ENCODE measurements around the gene PIP4K2A.

The PIP4K2A gene

GRCh38 chr10:22666287-22667092 is 47.9 kb downstream of the PIP4K2A start:
- no peak for DNase-seq (ENCODE audit: low spot score)

- DNase-seq (ENCODE audit: low spot score) = no peak
Observed at GRCh38 chr10:22665329-22665728, 49.0 kb downstream of the PIP4K2A start.

GRCh38 chr10:22662733-22663330 is 51.5 kb downstream of the PIP4K2A start:
- no peak for DNase-seq (ENCODE audit: low spot score)

- no peak for DNase-seq (ENCODE audit: low spot score)
Observed at GRCh38 chr10:22659866-22660265, 54.5 kb downstream of the PIP4K2A start.

- no peak for DNase-seq (ENCODE audit: low spot score)
Observed at GRCh38 chr10:22658745-22659410, 55.5 kb downstream of the PIP4K2A start.

- DNase-seq (ENCODE audit: low spot score) = no peak
Observed at GRCh38 chr10:22657566-22658225, 56.7 kb downstream of the PIP4K2A start.

- no peak for DNase-seq (ENCODE audit: low spot score)
Observed at GRCh38 chr10:22657024-22657423, 57.4 kb downstream of the PIP4K2A start.

GRCh38 chr10:22656036-22656435 is 58.3 kb downstream of the PIP4K2A start:
- no peak for DNase-seq (ENCODE audit: low spot score)

- no peak for DNase-seq (ENCODE audit: low spot score)
Observed at GRCh38 chr10:22655312-22655981, 58.9 kb downstream of the PIP4K2A start.

- DNase-seq (ENCODE audit: low spot score) = no peak
Observed at GRCh38 chr10:22652988-22653481, 61.3 kb downstream of the PIP4K2A start.

- no peak for DNase-seq (ENCODE audit: low spot score)
Observed at GRCh38 chr10:22651276-22651980, 63.0 kb downstream of the PIP4K2A start.

GRCh38 chr10:22649994-22650393 is 64.4 kb downstream of the PIP4K2A start:
- DNase-seq (ENCODE audit: low spot score) = no peak

- DNase-seq (ENCODE audit: low spot score) = no peak
Observed at GRCh38 chr10:22649390-22649841, 65.0 kb downstream of the PIP4K2A start.

GRCh38 chr10:22648547-22648961 is 65.8 kb downstream of the PIP4K2A start:
- DNase-seq (ENCODE audit: low spot score) = no peak

GRCh38 chr10:22647244-22647643 is 67.1 kb downstream of the PIP4K2A start:
- DNase-seq (ENCODE audit: low spot score) = no peak

- no peak for DNase-seq (ENCODE audit: low spot score)
Observed at GRCh38 chr10:22646388-22646853, 68.0 kb downstream of the PIP4K2A start.

GRCh38 chr10:22644222-22644621 is 70.2 kb downstream of the PIP4K2A start:
- DNase-seq (ENCODE audit: low spot score) = no peak

- DNase-seq (ENCODE audit: low spot score) = no peak
Observed at GRCh38 chr10:22643775-22644174, 70.6 kb downstream of the PIP4K2A start.

- no peak for DNase-seq (ENCODE audit: low spot score)
Observed at GRCh38 chr10:22643116-22643515, 71.3 kb downstream of the PIP4K2A start.

- no peak for DNase-seq (ENCODE audit: low spot score)
Observed at GRCh38 chr10:22641743-22642142, 72.6 kb downstream of the PIP4K2A start.

- no peak for DNase-seq (ENCODE audit: low spot score)
Observed at GRCh38 chr10:22640359-22640758, 74.0 kb downstream of the PIP4K2A start.
